Psoas muscle (tissue), 8 donors: ENCODE data around the gene GLRA3. TPM values are rescaled to one million over a fixed set of nuclear protein-coding genes. Genes with fewer than 3 reads are reported as not detected.
A peak's percentile ranks its signal among the peaks of the same experiment; 100 is the strongest.

Source experiments
- ATAC-seq, 4 donors: fragments of 200-7000 bp; cut with Tn5 transposase; one replicate each; pipeline ENCODE4 v1.9.1; 2020; ENCODE audit warnings: moderate library complexity in 3 of 4, mild to moderate bottlenecking in 2 of 4
- DNase-seq, 2 donors: peaks; one replicate each; pipeline ENCODE4 v3.0.0-alpha.2; 2020
- H3K27ac ChIP-seq: fragments of 200-600 bp; one replicate; pipeline ENCODE4 v1.8.0; 2022
- H3K27me3 ChIP-seq, 3 donors: fragments of 200-600 bp in 1 of 3; one replicate each; pipeline versions ENCODE4 v1.6.1 to v1.8.0; 2013 to 2022; ENCODE audit warnings: low read length in 2 of 3, mild to moderate bottlenecking in 2 of 3, moderate library complexity in 1 of 3; ENCODE audit not compliant: insufficient read depth in 3 of 3
- H3K36me3 ChIP-seq, 2 donors: fragments of 200-600 bp in 1 of 2; one replicate each; pipeline versions ENCODE4 v1.6.1 to v1.8.0; 2013 to 2022; ENCODE audit warnings: low read depth in 1 of 2, mild to moderate bottlenecking in 1 of 2, moderate library complexity in 1 of 2; ENCODE audit not compliant: insufficient read depth in 1 of 2
- H3K4me1 ChIP-seq: fragments of 200-600 bp; one replicate; pipeline ENCODE4 v1.8.0; 2022
- H3K4me3 ChIP-seq: fragments of 200-600 bp; one replicate; pipeline ENCODE4 v1.8.0; 2022; ENCODE audit warnings: mild to moderate bottlenecking
- H3K9me3 ChIP-seq: fragments of 200-600 bp; one replicate; pipeline ENCODE4 v1.8.0; 2022
- CTCF ChIP-seq: fragments of 200-600 bp; IDR thresholded peaks from one replicate; pipeline ENCODE4 v1.8.0; 2022; ENCODE audit warnings: antibody characterized with exemption
- WGBS, 3 donors: extraction: QIAGEN DNeasy Blood & Tissue Kit; methylation state at CpG; one replicate each; pipeline versions ENCODE4 v1.1.6 to v1.1.7; 2013; 5-methylcytosine and 5-hydroxymethylcytosine counted together
- intact Hi-C, 2 donors: fragments of 100-400 bp; cut with DNase I; formaldehyde crosslinking; loops; one replicate each; pipeline versions ENCODE4 v1.11.0 to v1.14.2; 2022
- polyA plus RNA-seq, 3 donors: library from polyadenylated mRNA; stranded (reverse); fragments of 200-250 nt; gene quantifications; one replicate each; pipeline ENCODE4 v1.2.3, GENCODE V29; 2013
- total RNA-seq, 4 donors: library from RNA; stranded (reverse); fragmentation: NEBNext Ultra II Directional in 2 of 4; extraction: Animal tissue kit (Norgen Biotek cat#: 25700) in 2 of 4; gene quantifications; one replicate each; pipeline versions ENCODE4 v1.2.1 to v1.2.4, GENCODE V29; 2021 to 2023
- donor health status: healthy with polysubstance abuse.
- donor health status: DM: no; HTN: no; CAD: no; lungs with moderate emphysema.
- donor health status: Bipolar disorder and iron deficiency.
- donor health status: healthy.
- donor health status: DM: yes; HTN: yes; CAD: no.
- donor health status: DM: no; HTN: no; CAD: no.
- donor health status: DM: no; HTN: no; CAD: no.
- donor health status: DM: yes; HTN: yes; CAD: no.

Gene GLRA3
- total and polyA plus RNA-seq, 7 donors = under 0.01 to 0.73 TPM; not detected in 5

- Histone ChIP-seq H3K36me3 (no peaks in the 10 kb centered on the region), H3K27me3 (no peaks in the 10 kb centered on the region), H3K4me3 (no peak overlapping the region), H3K27ac (no peak overlapping the region), H3K4me1 (peaks cover 6% of the 10 kb centered on the region), H3K9me3 (peaks cover 3% of the 10 kb centered on the region)
- WGBS, 3 donors = 73 to 81% (median 76%) methylated on average over 4 of the region's 4 CpGs
- intact Hi-C loops = no loop called here
- DNase-seq (no peak), ATAC-seq (no peak)
- no peak for TF ChIP-seq CTCF
These were observed 233.7 kb downstream of the GLRA3 start for GRCh38 chr4:174595141-174595929.

- Histone ChIP-seq H3K27ac (no peak overlapping the region), H3K4me1 (peaks cover 6% of the 10 kb centered on the region), H3K36me3 (no peaks in the 10 kb centered on the region), H3K9me3 (peaks cover under 1% of the 10 kb centered on the region), H3K4me3 (no peak overlapping the region), H3K27me3 (no peaks in the 10 kb centered on the region)
- intact Hi-C loops = no loop called here
- DNase-seq (no peak), ATAC-seq (no peak)
- WGBS, 3 donors = 90 to 95% (median 93%) methylated on average over 3 of the region's 3 CpGs
- TF ChIP-seq CTCF = no peak
These were observed 235.3 kb downstream of the GLRA3 start for GRCh38 chr4:174593701-174594100.

- ATAC-seq = peak; percentile 76 to 94 (median 94)
- Histone ChIP-seq H3K4me3 (no peak overlapping the region), H3K36me3 (no peaks in the 10 kb centered on the region), H3K27ac (no peak overlapping the region), H3K4me1 (peaks cover 6% of the 10 kb centered on the region), H3K27me3 (no peaks in the 10 kb centered on the region), H3K9me3 (no peaks in the 10 kb centered on the region)
- no peak for DNase-seq
- TF ChIP-seq CTCF = no peak
- intact Hi-C loops = no loop called here
- 26 to 42% (median 28%) methylated on average over 3 of the region's 3 CpGs for WGBS, 3 donors
These were observed 236.1 kb downstream of the GLRA3 start for GRCh38 chr4:174592985-174593335.

GRCh38 chr4:174592256-174592984 lies 236.6 kb downstream of the GLRA3 start:
- H3K4me3 ChIP-seq = no peak overlapping the region
- WGBS, 3 donors = 71 to 87% (median 76%) methylated on average over 3 of the region's 3 CpGs
- TF ChIP-seq CTCF = no peak
- no peaks in the 10 kb centered on the region for H3K36me3 ChIP-seq
- peaks cover 6% of the 10 kb centered on the region for H3K4me1 ChIP-seq
- ATAC-seq = no peak
- DNase-seq = no peak
- H3K27me3 ChIP-seq = no peaks in the 10 kb centered on the region
- intact Hi-C loops = no loop called here
- no peaks in the 10 kb centered on the region for H3K9me3 ChIP-seq
- no peak overlapping the region for H3K27ac ChIP-seq
